SK-N-SH (cell line): ENCODE results near the gene SORCS3. TPM values are rescaled to one million over a fixed set of nuclear protein-coding genes. Genes with fewer than 3 reads are reported as not detected.

Source experiments
- CTCF ChIA-PET: fragments of 300-600, 350-600 bp; formaldehyde crosslinking; extraction: SDS; loops from one replicate; lab custom pipeline; 2021; lab: Yijun Ruan, JAX
- POLR2A ChIA-PET: fragments of 350-600 bp; sonication (Branson Sonifier 250); formaldehyde crosslinking; extraction: SDS; loops from one replicate; lab custom pipeline; 2020; ENCODE audit warnings: antibody characterized with exemption, inconsistent platforms; lab: Yijun Ruan, JAX
- DNase-seq: peaks from one replicate; pipeline ENCODE4 v3.0.0; 2012
- H2AFZ ChIP-seq: fragments of 200-600 bp; sonication (generic); 2 replicates; pipeline ENCODE4 v1.8.1; 2016; ENCODE audit warnings: antibody characterized with exemption, mild to moderate bottlenecking, low read depth
- H3F3A ChIP-seq: fragments of 200-600 bp; sonication (generic); replicated peaks from 2 replicates; pipeline ENCODE3; 2016; ENCODE audit warnings: antibody characterized with exemption, mild to moderate bottlenecking; ENCODE audit not compliant: insufficient read depth
- H3K27ac ChIP-seq, 2 experiments: fragments of 200-500 bp in 1 of 2; fragments of 200-600 bp in 1 of 2; sonication (Bioruptor generic) in 1 of 2; sonication (generic), shearing (Covaris generic) in 1 of 2; 2 replicates each; pipeline versions ENCODE4 v1.5.1 to v1.6.1; 2014 to 2016; ENCODE audit warnings: low read depth in 2 of 2, inconsistent platforms in 1 of 2, low read length in 1 of 2, mild to moderate bottlenecking in 1 of 2, mixed read lengths in 1 of 2
- H3K27me3 ChIP-seq: fragments of 200-600 bp; sonication (generic), shearing (Covaris generic); 2 replicates; pipeline ENCODE4 v1.6.1; 2016; ENCODE audit warnings: mixed run types; ENCODE audit not compliant: insufficient read depth
- H3K36me3 ChIP-seq, 2 experiments: fragments of 200-500 bp in 1 of 2; fragments of 200-600 bp in 1 of 2; sonication (Bioruptor generic) in 1 of 2; sonication (generic) in 1 of 2; replicated peaks in 1 of 2; 2 replicates each; pipeline versions ENCODE3 to v1.5.1; 2014 to 2016; ENCODE audit warnings: low read length in 1 of 2, mild to moderate bottlenecking in 1 of 2; ENCODE audit not compliant: insufficient read depth in 2 of 2, control insufficient read depth in 1 of 2
- H3K4me1 ChIP-seq, 2 experiments: fragments of 200-500 bp in 1 of 2; fragments of 200-600 bp in 1 of 2; sonication (Bioruptor generic) in 1 of 2; sonication (generic), shearing (Covaris generic) in 1 of 2; 2 replicates each; pipeline versions ENCODE4 v1.5.1 to v1.6.1; 2014 to 2016; ENCODE audit warnings: low read depth in 1 of 2, low read length in 1 of 2, mixed run types in 1 of 2; ENCODE audit not compliant: insufficient read depth in 2 of 2, control insufficient read depth in 1 of 2
- H3K4me2 ChIP-seq: fragments of 200-600 bp; sonication (generic), shearing (Covaris generic); 2 replicates; pipeline ENCODE4 v1.6.1; 2017; ENCODE audit warnings: mixed run types
- H3K4me3 ChIP-seq, 2 experiments: fragments of 200-500 bp in 1 of 2; fragments of 200-600 bp in 1 of 2; sonication (Bioruptor generic) in 1 of 2; sonication (generic), shearing (Covaris generic) in 1 of 2; 2 replicates each; pipeline versions ENCODE4 v1.5.1 to v1.8.1; 2014 to 2016; ENCODE audit warnings: low read depth in 2 of 2, inconsistent platforms in 1 of 2, low read length in 1 of 2, mild to moderate bottlenecking in 1 of 2, mixed read lengths in 1 of 2, moderate library complexity in 1 of 2
- H3K79me2 ChIP-seq: fragments of 200-600 bp; sonication (generic); 2 replicates; pipeline ENCODE4 v1.8.1; 2017; ENCODE audit warnings: mild to moderate bottlenecking; ENCODE audit not compliant: insufficient read depth
- H3K9ac ChIP-seq: fragments of 200-600 bp; sonication (generic); 2 replicates; pipeline ENCODE4 v1.6.1; 2017; ENCODE audit warnings: mixed run types
- H3K9me2 ChIP-seq: fragments of 200-600 bp; sonication (generic); 2 replicates; pipeline ENCODE4 v1.6.1; 2017; ENCODE audit warnings: mixed run types
- H3K9me3 ChIP-seq: fragments of 200-600 bp; sonication (generic); 2 replicates; pipeline ENCODE4 v1.6.1; 2017; ENCODE audit warnings: mixed run types, mild to moderate bottlenecking, moderate library complexity
- H4K20me1 ChIP-seq: fragments of 200-600 bp; sonication (generic); 2 replicates; pipeline ENCODE4 v1.6.1; 2017; ENCODE audit warnings: mild to moderate bottlenecking, mixed run types; ENCODE audit not compliant: insufficient read depth
- CHD2 ChIP-seq: fragments of 150-350 bp; IDR thresholded peaks from 2 replicates; pipeline ENCODE4 v1.6.1; 2018; ENCODE audit warnings: low read length; ENCODE audit not compliant: partially characterized antibody
- ELF1 ChIP-seq: IDR thresholded peaks from 2 replicates; pipeline ENCODE4 v1.4.0; 2012
- EP300 ChIP-seq, 2 experiments: IDR thresholded peaks; 2 replicates each; pipeline versions ENCODE4 v1.4.0 to v1.6.1; 2012; ENCODE audit warnings: borderline replicate concordance in 1 of 2, low read depth in 1 of 2, low read length in 1 of 2
- FOSL2 ChIP-seq: IDR thresholded peaks from 2 replicates; pipeline ENCODE4 v1.4.0; 2012; ENCODE audit warnings: low read depth, mild to moderate bottlenecking, moderate library complexity, borderline replicate concordance
- FOXM1 ChIP-seq: IDR thresholded peaks from 2 replicates; pipeline ENCODE4 v1.4.0; 2012; ENCODE audit warnings: low read depth, mild to moderate bottlenecking
- GATA2 ChIP-seq: sonication (generic); formaldehyde crosslinking; IDR thresholded peaks from 2 replicates; pipeline ENCODE4 v1.5.0; 2020; ENCODE audit warnings: mild to moderate bottlenecking, missing genetic modification reagents
- NFIC ChIP-seq: IDR thresholded peaks from 2 replicates; pipeline ENCODE4 v1.4.0; 2012; ENCODE audit warnings: borderline replicate concordance
- POLR2AphosphoS5 ChIP-seq: IDR thresholded peaks from 2 replicates; pipeline ENCODE4 v1.6.1; 2012; ENCODE audit warnings: low read depth, low read length
- RAD21 ChIP-seq: IDR thresholded peaks from 2 replicates; pipeline ENCODE4 v1.6.1; 2012; ENCODE audit warnings: mild to moderate bottlenecking, low read length
- RCOR1 ChIP-seq: fragments of 150-350 bp; IDR thresholded peaks from 2 replicates; pipeline ENCODE4 v1.6.1; 2017; ENCODE audit warnings: antibody characterized with exemption, low read length
- RXRA ChIP-seq: IDR thresholded peaks from 2 replicates; pipeline ENCODE4 v1.4.0; 2012; ENCODE audit warnings: low read depth, mild to moderate bottlenecking, borderline replicate concordance
- SMC3 ChIP-seq: IDR thresholded peaks from 2 replicates; pipeline ENCODE4 v1.6.1; 2012; ENCODE audit warnings: low read depth, low read length, improper control_type of control experiment
- TAF1 ChIP-seq: IDR thresholded peaks from 2 replicates; pipeline ENCODE4 v1.6.1; 2012; ENCODE audit warnings: low read depth, mild to moderate bottlenecking, low read length, moderate library complexity, borderline replicate concordance
- TCF12 ChIP-seq: IDR thresholded peaks from 2 replicates; pipeline ENCODE4 v1.4.0; 2012
- WGBS: methylation state at CpG from one replicate; pipeline ENCODE4 v1.1.6; 2017; ENCODE audit warnings: low lambda C conversion rate; 5-methylcytosine and 5-hydroxymethylcytosine counted together
- polyA plus RNA-seq, 3 experiments: library from polyadenylated mRNA; depleted of rRNA; stranded (reverse); fragments of >200 nt; gene quantifications; 2 replicates each; pipeline ENCODE4 v1.2.3, GENCODE V29; 2012
- TF ChIP-seq, protein P1 (sequence below): fragments of 200-600 bp; sonication (generic); IDR thresholded peaks from 2 replicates; pipeline ENCODE4 v1.6.1; 2017; ENCODE audit warnings: antibody characterized with exemption, mild to moderate bottlenecking, moderate library complexity
- TF ChIP-seq, protein P2 (sequence below): IDR thresholded peaks from 2 replicates; pipeline ENCODE4 v1.4.0; 2012; ENCODE audit warnings: low read depth, borderline replicate concordance
- TF ChIP-seq, protein P3 (sequence below): IDR thresholded peaks from 2 replicates; pipeline ENCODE4 v1.6.1; 2012; ENCODE audit warnings: mild to moderate bottlenecking, low read depth, low read length, moderate library complexity
- TF ChIP-seq, protein P4 (sequence below): fragments of 150-350 bp; IDR thresholded peaks from 2 replicates; pipeline ENCODE4 v1.6.1; 2016; ENCODE audit warnings: mild to moderate bottlenecking, low read depth, low read length

Gene SORCS3
- polyA plus RNA-seq, 1 of the 3 experiments (the other 2 are of a cell fraction): not detected

DNA sequence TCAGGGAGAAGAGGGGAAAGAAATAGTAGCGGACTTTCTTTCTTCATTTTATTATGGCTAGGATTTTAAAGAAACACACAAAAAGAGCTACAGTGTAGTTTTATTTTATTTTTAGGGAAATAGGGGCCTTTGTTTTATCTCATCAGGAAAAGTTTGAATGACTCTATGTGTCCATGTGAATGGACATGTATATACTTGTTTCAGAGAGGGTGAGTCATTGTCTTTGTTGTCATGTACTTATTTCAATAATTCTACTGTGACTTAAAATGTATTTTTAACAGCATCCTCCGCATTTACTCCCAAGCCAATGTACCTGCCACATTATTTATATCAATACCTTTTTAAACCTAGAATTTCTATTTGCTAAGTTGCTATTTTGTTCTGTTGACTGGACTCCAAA lies 569.5 kb downstream of the SORCS3 start:
- Histone ChIP-seq H3K27me3 (no peaks in the 10 kb centered on the region), H3K4me3 (no peak overlapping the region), H3K4me2 (no peak overlapping the region), H3K36me3 (no peaks in the 10 kb centered on the region), H3K4me1 (no peaks in the 10 kb centered on the region), H3K9me3 (no peaks in the 10 kb centered on the region), H3K79me2 (no peaks in the 10 kb centered on the region), H3K27ac (no peak overlapping the region), H3F3A (no peaks in the 10 kb centered on the region), H3K9ac (no peak overlapping the region), H4K20me1 (no peaks in the 10 kb centered on the region), H2AFZ (no peak overlapping the region), H3K9me2 (no peaks in the 10 kb centered on the region)
- POLR2A ChIA-PET: interaction anchor here (0.7 kb wide), 1 partner anchor 74 kb away, joined by 3 read pairs; no protein-coding TSS in a partner anchor
- CTCF ChIA-PET: no interaction called here
- TF ChIP-seq ELF1: no peak
- no peak for TF ChIP-seq RCOR1
- TF ChIP-seq, protein P1, sequence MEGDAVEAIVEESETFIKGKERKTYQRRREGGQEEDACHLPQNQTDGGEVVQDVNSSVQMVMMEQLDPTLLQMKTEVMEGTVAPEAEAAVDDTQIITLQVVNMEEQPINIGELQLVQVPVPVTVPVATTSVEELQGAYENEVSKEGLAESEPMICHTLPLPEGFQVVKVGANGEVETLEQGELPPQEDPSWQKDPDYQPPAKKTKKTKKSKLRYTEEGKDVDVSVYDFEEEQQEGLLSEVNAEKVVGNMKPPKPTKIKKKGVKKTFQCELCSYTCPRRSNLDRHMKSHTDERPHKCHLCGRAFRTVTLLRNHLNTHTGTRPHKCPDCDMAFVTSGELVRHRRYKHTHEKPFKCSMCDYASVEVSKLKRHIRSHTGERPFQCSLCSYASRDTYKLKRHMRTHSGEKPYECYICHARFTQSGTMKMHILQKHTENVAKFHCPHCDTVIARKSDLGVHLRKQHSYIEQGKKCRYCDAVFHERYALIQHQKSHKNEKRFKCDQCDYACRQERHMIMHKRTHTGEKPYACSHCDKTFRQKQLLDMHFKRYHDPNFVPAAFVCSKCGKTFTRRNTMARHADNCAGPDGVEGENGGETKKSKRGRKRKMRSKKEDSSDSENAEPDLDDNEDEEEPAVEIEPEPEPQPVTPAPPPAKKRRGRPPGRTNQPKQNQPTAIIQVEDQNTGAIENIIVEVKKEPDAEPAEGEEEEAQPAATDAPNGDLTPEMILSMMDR: no peak
- no peak for TF ChIP-seq NFIC
- no peak for TF ChIP-seq GATA2 (CRISPR knock-in tag)
- TF ChIP-seq RXRA: no peak
- no peak for TF ChIP-seq FOXM1
- no peak for TF ChIP-seq EP300 (IDR thresholded peaks at IDR 0.05; ENCODE audit: borderline replicate concordance in 1 of 2, low read depth in 1 of 2, low read length in 1 of 2)
- no peak for TF ChIP-seq RAD21
- no peak for DNase-seq
- 10% methylated on average over 2 of the region's 2 CpGs for WGBS

DNA sequence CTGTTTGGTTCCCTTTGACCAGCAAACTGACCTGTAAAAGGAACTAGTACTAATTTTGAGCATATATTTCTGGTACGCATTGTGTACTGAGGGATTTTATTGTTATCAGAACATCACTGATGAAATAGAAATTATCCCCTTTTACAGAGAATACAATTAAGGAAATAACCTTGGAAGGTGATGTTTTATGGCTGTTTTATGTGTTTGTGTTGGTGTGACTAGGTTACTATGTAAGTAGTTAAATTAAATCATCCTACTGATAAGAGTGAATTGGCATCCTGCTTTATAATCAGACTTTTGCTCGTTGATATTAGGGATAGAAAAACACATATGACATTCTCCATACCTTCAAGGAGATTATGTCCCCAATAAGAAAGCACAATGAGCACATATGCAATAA lies 596.6 kb downstream of the SORCS3 start:
- Histone ChIP-seq H3F3A (no peaks in the 10 kb centered on the region), H3K9me2 (peaks cover under 1% of the 10 kb centered on the region; the same call in 1 of the 2 replicates), H3K79me2 (no peaks in the 10 kb centered on the region), H3K4me2 (no peak overlapping the region), H3K36me3 (no peaks in the 10 kb centered on the region), H3K27me3 (no peaks in the 10 kb centered on the region), H3K27ac (no peak overlapping the region), H2AFZ (no peak overlapping the region), H3K4me3 (no peak overlapping the region), H4K20me1 (no peaks in the 10 kb centered on the region), H3K9ac (no peak overlapping the region), H3K4me1 (peaks cover 0 to 3% of the 10 kb centered on the region in 2 experiments; a peak in 1 of 4 replicates), H3K9me3 (no peaks in the 10 kb centered on the region)
- 46% methylated on average over 2 of the region's 2 CpGs for WGBS
- CTCF ChIA-PET: no interaction called here
- no peak for DNase-seq
- POLR2A ChIA-PET: no interaction called here
- TF ChIP-seq TCF12 (no peak), SMC3 (no peak), FOSL2 (no peak), CHD2 (no peak), POLR2AphosphoS5 (no peak), TAF1 (no peak)
- TF ChIP-seq, protein P2, sequence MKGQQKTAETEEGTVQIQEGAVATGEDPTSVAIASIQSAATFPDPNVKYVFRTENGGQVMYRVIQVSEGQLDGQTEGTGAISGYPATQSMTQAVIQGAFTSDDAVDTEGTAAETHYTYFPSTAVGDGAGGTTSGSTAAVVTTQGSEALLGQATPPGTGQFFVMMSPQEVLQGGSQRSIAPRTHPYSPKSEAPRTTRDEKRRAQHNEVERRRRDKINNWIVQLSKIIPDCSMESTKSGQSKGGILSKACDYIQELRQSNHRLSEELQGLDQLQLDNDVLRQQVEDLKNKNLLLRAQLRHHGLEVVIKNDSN: no peak
- TF ChIP-seq, protein P3, sequence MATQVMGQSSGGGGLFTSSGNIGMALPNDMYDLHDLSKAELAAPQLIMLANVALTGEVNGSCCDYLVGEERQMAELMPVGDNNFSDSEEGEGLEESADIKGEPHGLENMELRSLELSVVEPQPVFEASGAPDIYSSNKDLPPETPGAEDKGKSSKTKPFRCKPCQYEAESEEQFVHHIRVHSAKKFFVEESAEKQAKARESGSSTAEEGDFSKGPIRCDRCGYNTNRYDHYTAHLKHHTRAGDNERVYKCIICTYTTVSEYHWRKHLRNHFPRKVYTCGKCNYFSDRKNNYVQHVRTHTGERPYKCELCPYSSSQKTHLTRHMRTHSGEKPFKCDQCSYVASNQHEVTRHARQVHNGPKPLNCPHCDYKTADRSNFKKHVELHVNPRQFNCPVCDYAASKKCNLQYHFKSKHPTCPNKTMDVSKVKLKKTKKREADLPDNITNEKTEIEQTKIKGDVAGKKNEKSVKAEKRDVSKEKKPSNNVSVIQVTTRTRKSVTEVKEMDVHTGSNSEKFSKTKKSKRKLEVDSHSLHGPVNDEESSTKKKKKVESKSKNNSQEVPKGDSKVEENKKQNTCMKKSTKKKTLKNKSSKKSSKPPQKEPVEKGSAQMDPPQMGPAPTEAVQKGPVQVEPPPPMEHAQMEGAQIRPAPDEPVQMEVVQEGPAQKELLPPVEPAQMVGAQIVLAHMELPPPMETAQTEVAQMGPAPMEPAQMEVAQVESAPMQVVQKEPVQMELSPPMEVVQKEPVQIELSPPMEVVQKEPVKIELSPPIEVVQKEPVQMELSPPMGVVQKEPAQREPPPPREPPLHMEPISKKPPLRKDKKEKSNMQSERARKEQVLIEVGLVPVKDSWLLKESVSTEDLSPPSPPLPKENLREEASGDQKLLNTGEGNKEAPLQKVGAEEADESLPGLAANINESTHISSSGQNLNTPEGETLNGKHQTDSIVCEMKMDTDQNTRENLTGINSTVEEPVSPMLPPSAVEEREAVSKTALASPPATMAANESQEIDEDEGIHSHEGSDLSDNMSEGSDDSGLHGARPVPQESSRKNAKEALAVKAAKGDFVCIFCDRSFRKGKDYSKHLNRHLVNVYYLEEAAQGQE: no peak
- TF ChIP-seq, protein P4, sequence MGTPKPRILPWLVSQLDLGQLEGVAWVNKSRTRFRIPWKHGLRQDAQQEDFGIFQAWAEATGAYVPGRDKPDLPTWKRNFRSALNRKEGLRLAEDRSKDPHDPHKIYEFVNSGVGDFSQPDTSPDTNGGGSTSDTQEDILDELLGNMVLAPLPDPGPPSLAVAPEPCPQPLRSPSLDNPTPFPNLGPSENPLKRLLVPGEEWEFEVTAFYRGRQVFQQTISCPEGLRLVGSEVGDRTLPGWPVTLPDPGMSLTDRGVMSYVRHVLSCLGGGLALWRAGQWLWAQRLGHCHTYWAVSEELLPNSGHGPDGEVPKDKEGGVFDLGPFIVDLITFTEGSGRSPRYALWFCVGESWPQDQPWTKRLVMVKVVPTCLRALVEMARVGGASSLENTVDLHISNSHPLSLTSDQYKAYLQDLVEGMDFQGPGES: no peak
- TF ChIP-seq, protein P1: no peak
